ENCODE measurements around the gene SGSH. TPM values are rescaled to one million over a fixed set of nuclear protein-coding genes. Genes with fewer than 3 reads are reported as not detected.

Gene SGSH
- total and polyA plus RNA-seq, 5 donors, result 13.0 to 23.4 (median 19.3) TPM

GRCh38 chr17:80224683-80225082 lies 4.5 kb upstream of the SGSH start:
- peak in 2 of 3 donors; percentile 24 to 39 for DNase-seq
- no peak overlapping the region for H3K4me3 ChIP-seq (ENCODE audit: low read length)
- no peak overlapping the region for H3K27ac ChIP-seq (ENCODE audit: low read length)
- no peaks in the 10 kb centered on the region for H3K9me3 ChIP-seq (ENCODE audit: control insufficient read depth, low read length)
- intact Hi-C loops (cut with DNase I), result no loop called here
- no peaks in the 10 kb centered on the region for H3K4me1 ChIP-seq (ENCODE audit: control insufficient read depth, insufficient read depth, low read length)
- WGBS, result 89% methylated on average over 6 of the region's 6 CpGs
- H3K27me3 ChIP-seq (ENCODE audit: control insufficient read depth, insufficient read depth), result no peaks in the 10 kb centered on the region
- ATAC-seq, result no peak

GRCh38 chr17:80223838-80224497 lies 3.8 kb upstream of the SGSH start:
- ATAC-seq, result no peak
- intact Hi-C loops (cut with DNase I), result no loop called here
- peak in 2 of 3 donors; percentile 16 to 20 for DNase-seq
- 93% methylated on average over 11 of the region's 11 CpGs for WGBS
- no peak overlapping the region for H3K27ac ChIP-seq (ENCODE audit: low read length)
- no peak overlapping the region for H3K4me3 ChIP-seq (ENCODE audit: low read length)
- H3K4me1 ChIP-seq (ENCODE audit: control insufficient read depth, insufficient read depth, low read length), result no peaks in the 10 kb centered on the region
- H3K9me3 ChIP-seq (ENCODE audit: control insufficient read depth, low read length), result no peaks in the 10 kb centered on the region
- no peaks in the 10 kb centered on the region for H3K27me3 ChIP-seq (ENCODE audit: control insufficient read depth, insufficient read depth)

- ATAC-seq, result no peak
- DNase-seq, result peak in 2 of 3 donors; percentile 13 to 50
- Histone ChIP-seq H3K4me1 (ENCODE audit: control insufficient read depth, insufficient read depth, low read length) (no peaks in the 10 kb centered on the region), H3K9me3 (ENCODE audit: control insufficient read depth, low read length) (no peaks in the 10 kb centered on the region), H3K27me3 (ENCODE audit: control insufficient read depth, insufficient read depth) (no peaks in the 10 kb centered on the region), H3K27ac (ENCODE audit: low read length) (no peak overlapping the region), H3K4me3 (ENCODE audit: low read length) (no peak overlapping the region)
- WGBS, result 90% methylated on average over 18 of the region's 18 CpGs
- intact Hi-C loops (cut with DNase I), result no loop called here
Measured at GRCh38 chr17:80223142-80223815, 3.1 kb upstream of the SGSH start.

DNA sequence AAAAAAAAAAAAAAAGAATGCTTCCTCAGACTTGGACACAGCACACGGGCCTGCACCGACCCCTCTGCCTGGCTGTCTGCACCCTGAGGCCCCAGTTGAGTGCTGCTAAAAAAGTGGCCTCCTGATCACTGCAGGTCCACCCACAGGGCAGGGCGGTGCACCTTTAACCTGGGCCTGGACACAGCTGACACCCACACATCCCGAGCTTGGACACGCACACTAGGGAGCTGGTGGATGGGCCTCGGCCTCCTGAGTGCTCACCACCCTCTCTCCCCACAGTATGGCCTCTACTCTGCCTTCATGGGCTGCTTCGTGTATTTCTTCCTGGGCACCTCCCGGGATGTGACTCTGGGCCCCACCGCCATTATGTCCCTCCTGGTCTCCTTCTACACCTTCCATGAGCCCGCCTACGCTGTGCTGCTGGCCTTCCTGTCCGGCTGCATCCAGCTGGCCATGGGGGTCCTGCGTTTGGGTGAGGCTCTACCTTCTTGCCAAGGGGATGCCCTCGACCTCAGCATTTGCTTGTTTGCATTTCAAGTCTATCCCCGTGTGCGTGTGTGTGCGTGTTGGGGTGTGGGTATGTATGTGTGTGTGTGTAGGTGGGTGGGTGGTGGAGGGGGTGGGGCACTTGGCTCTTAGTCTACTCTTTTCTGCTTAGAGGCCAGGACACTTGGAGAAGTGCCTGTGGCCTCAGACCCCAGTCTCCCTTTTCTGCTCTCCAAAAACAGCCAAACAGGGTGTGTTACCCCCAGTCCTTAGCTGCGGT lies 2.4 kb upstream of the SGSH start:
- Histone ChIP-seq H3K9me3 (ENCODE audit: control insufficient read depth, low read length) (no peaks in the 10 kb centered on the region), H3K4me3 (ENCODE audit: low read length) (no peak overlapping the region), H3K4me1 (ENCODE audit: control insufficient read depth, insufficient read depth, low read length) (no peaks in the 10 kb centered on the region), H3K27ac (ENCODE audit: low read length) (no peak overlapping the region), H3K27me3 (ENCODE audit: control insufficient read depth, insufficient read depth) (no peaks in the 10 kb centered on the region)
- intact Hi-C loops (cut with DNase I), result no loop called here
- 91% methylated on average over 18 of the region's 18 CpGs for WGBS
- DNase-seq, result peak in 2 of 3 donors; percentile 34 to 47
- ATAC-seq, result no peak

DNA sequence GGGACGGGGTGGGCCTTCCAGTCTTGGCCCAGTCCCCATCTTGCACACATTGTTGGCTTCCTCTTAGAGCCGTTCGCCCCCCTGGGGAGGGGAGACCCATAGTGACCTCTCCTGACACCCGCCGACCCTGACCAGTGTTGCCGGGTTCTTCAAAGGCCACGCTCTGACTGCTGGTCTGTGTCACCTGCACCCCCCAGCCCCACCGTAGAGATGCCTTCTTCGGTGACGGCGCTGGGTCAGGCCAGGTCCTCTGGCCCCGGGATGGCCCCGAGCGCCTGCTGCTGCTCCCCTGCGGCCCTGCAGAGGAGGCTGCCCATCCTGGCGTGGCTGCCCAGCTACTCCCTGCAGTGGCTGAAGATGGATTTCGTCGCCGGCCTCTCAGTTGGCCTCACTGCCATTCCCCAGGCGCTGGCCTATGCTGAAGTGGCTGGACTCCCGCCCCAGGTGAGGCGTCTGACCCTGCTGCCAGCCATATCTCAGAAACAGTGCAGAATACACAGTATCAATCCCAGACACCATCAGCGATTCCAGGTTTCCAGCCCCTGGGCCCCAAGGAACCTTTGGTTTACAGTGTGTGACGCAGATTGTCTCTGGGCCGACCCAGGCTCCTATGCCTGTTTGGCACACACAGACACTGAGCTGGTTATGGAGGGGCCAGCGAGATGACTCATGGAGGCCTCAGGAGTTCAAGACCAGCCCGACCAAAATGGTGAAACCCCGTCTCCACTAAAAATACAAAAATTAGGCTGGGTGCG lies 1.4 kb upstream of the SGSH start:
- peak in 2 of 3 donors; percentile 57 to 63 for DNase-seq
- Histone ChIP-seq H3K27me3 (ENCODE audit: control insufficient read depth, insufficient read depth) (no peaks in the 10 kb centered on the region), H3K27ac (ENCODE audit: low read length) (no peak overlapping the region), H3K4me3 (ENCODE audit: low read length) (no peak overlapping the region), H3K9me3 (ENCODE audit: control insufficient read depth, low read length) (no peaks in the 10 kb centered on the region), H3K4me1 (ENCODE audit: control insufficient read depth, insufficient read depth, low read length) (no peaks in the 10 kb centered on the region)
- no peak for ATAC-seq
- 73% methylated on average over 29 of the region's 29 CpGs for WGBS
- intact Hi-C loops (cut with DNase I), result no loop called here

DNA sequence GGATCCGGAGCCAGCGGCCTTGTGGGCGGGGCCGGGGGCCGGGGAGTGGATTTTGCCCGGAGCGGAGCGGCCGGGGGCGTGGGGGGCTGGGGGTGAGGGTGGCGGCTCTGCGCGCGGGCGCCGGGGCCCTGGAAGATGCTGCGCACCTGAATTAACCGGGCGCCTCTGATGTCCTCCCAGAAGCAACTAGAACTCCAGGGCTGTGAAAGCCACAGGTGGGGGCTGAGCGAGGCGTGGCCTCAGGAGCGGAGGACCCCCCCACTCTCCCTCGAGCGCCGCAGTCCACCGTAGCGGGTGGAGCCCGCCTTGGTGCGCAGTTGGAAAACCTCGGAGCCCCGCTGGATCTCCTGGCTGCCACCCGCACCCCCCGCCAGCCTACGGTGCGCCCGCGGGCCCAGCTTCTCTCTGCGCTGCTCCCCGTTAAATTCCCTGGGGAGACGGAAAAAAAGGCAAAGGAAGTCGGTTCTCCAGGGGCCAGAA lies 643 bp upstream of the SGSH start:
- Histone ChIP-seq H3K27me3 (ENCODE audit: control insufficient read depth, insufficient read depth) (no peaks in the 10 kb centered on the region), H3K9me3 (ENCODE audit: control insufficient read depth, low read length) (no peaks in the 10 kb centered on the region), H3K4me3 (ENCODE audit: low read length) (peak overlapping the region; percentile 58), H3K4me1 (ENCODE audit: control insufficient read depth, insufficient read depth, low read length) (no peaks in the 10 kb centered on the region), H3K27ac (ENCODE audit: low read length) (no peak overlapping the region)
- ATAC-seq (peak; percentile 25 to 33), DNase-seq (peak in 2 of 3 donors; percentile 65 to 71)
- intact Hi-C loops (cut with DNase I), result no loop called here
- 1% methylated on average over 41 of the region's 41 CpGs for WGBS

- DNase-seq (peak in 1 of 3 donors; percentile 70), ATAC-seq (no peak)
- 3% methylated on average over 5 of the region's 5 CpGs for WGBS
- Histone ChIP-seq H3K27me3 (ENCODE audit: control insufficient read depth, insufficient read depth) (no peaks in the 10 kb centered on the region), H3K4me1 (ENCODE audit: control insufficient read depth, insufficient read depth, low read length) (no peaks in the 10 kb centered on the region), H3K27ac (ENCODE audit: low read length) (peak overlapping the region; percentile 10), H3K9me3 (ENCODE audit: control insufficient read depth, low read length) (no peaks in the 10 kb centered on the region), H3K4me3 (ENCODE audit: low read length) (peak overlapping the region; percentile 58)
- intact Hi-C loops (cut with DNase I), result no loop called here
Measured at GRCh38 chr17:80219763-80220053, 425 bp downstream of the SGSH start.

- intact Hi-C loops (cut with DNase I), result no loop called here
- H3K27ac ChIP-seq (ENCODE audit: low read length), result no peak overlapping the region
- ATAC-seq, result peak; percentile 52 to 54
Measured at GRCh38 chr17:80219013-80219762, 945 bp downstream of the SGSH start.

DNA sequence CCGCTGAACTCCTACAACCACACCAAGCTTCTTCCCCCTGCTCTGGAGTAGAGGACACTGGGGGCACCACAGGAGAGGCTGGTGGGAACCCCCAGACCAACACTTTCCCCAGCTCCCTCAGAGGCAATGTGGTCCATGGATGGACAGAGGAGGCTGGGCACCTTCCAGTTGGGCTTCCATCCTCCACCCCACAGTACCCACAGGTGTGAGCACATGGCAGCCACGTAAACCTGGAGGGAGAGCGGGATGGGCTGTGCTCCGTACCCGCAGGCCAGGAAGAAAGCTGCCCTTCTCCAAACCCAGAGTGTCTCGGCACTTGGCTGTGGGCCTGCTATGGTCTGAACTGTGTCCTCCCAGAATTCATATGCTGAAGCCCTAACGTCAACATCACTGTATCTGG lies 1.7 kb downstream of the SGSH start:
- intact Hi-C loops (cut with DNase I), result no loop called here
- Histone ChIP-seq H3K27ac (ENCODE audit: low read length) (no peak overlapping the region), H3K4me3 (ENCODE audit: low read length) (no peak overlapping the region), H3K9me3 (ENCODE audit: control insufficient read depth, low read length) (no peaks in the 10 kb centered on the region), H3K4me1 (ENCODE audit: control insufficient read depth, insufficient read depth, low read length) (no peaks in the 10 kb centered on the region), H3K27me3 (ENCODE audit: control insufficient read depth, insufficient read depth) (no peaks in the 10 kb centered on the region)
- 94% methylated on average over 7 of the region's 7 CpGs for WGBS
- ATAC-seq (no peak), DNase-seq (peak; percentile 8 to 45 (median 30))

More at GRCh38 chr17:80219013-80219762, 945 bp downstream of the SGSH start:
- DNase-seq, result peak; percentile 75 to 89 (median 88)
- Histone ChIP-seq H3K4me3 (ENCODE audit: low read length) (peak overlapping the region; percentile 58), H3K9me3 (ENCODE audit: control insufficient read depth, low read length) (no peaks in the 10 kb centered on the region), H3K4me1 (ENCODE audit: control insufficient read depth, insufficient read depth, low read length) (no peaks in the 10 kb centered on the region), H3K27me3 (ENCODE audit: control insufficient read depth, insufficient read depth) (no peaks in the 10 kb centered on the region)
- WGBS, result 41% methylated on average over 15 of the region's 15 CpGs

- Histone ChIP-seq H3K27me3 (ENCODE audit: control insufficient read depth, insufficient read depth) (no peaks in the 10 kb centered on the region), H3K27ac (ENCODE audit: low read length) (no peak overlapping the region), H3K4me3 (ENCODE audit: low read length) (no peak overlapping the region), H3K4me1 (ENCODE audit: control insufficient read depth, insufficient read depth, low read length) (no peaks in the 10 kb centered on the region), H3K9me3 (ENCODE audit: control insufficient read depth, low read length) (no peaks in the 10 kb centered on the region)
- intact Hi-C loops (cut with DNase I), result no loop called here
- DNase-seq, result peak; percentile 11 to 44 (median 35)
- 94% methylated on average over 13 of the region's 13 CpGs for WGBS
- ATAC-seq, result no peak
Measured at GRCh38 chr17:80217703-80218362, 2.3 kb downstream of the SGSH start.
